Thyroid gland (tissue), 4 donors: ENCODE data around the gene SLC35E1.

Source experiments
- CTCF ChIP-seq, 6 experiments: fragments of 200-600 bp in 3 of 6; fragments of 450-650 bp in 3 of 6; sonication (generic) in 3 of 6; IDR thresholded peaks; one replicate each; pipeline ENCODE4 v1.5.1; 2016 to 2019; ENCODE audit warnings: antibody characterized with exemption in 6 of 6, mild to moderate bottlenecking in 2 of 6, inconsistent platforms in 1 of 6, moderate library complexity in 1 of 6
- POLR2A ChIP-seq, 2 donors: fragments of 450-650 bp; IDR thresholded peaks; one replicate each; pipeline ENCODE4 v1.6.1; 2017; ENCODE audit warnings: antibody characterized with exemption in 2 of 2, mild to moderate bottlenecking in 2 of 2, moderate library complexity in 1 of 2

- TF ChIP-seq CTCF (IDR thresholded peaks at IDR 0.05) (no peak), POLR2A (IDR thresholded peaks at IDR 0.05) (no peak)
Observed at GRCh38 chr19:16611121-16611520, 38.9 kb upstream of the SLC35E1 start.
